Measurements from ENCODE around the gene PGAP1. TPM values are rescaled to one million over a fixed set of nuclear protein-coding genes. Genes with fewer than 3 reads are reported as not detected.
"Not testable (repeated sequence)": the region's sequence is repeated elsewhere in the genome, so short reads cannot be mapped to it uniquely, and the experiment has no call there.

The PGAP1 gene
- polyA plus RNA-seq, 1 experiment, result 6.4 TPM

- H3K27ac ChIP-seq (ENCODE audit: low read depth, low read length), result no peak overlapping the region
- ChIA-PET POLR2A (no interaction called here), CTCF (no interaction called here)
- TF ChIP-seq CTCF (IDR thresholded peaks at IDR 0.05; ENCODE audit: low read depth, low read length), result no peak
- no peak overlapping the region for H3K4me3 ChIP-seq (ENCODE audit: low read depth, low read length)
- no peaks in the 10 kb centered on the region for H3K9me3 ChIP-seq (ENCODE audit: control insufficient read depth, insufficient read depth, low read length)
- DNase-seq (ENCODE audit: low read depth, low spot score), result no peak
- no peaks in the 10 kb centered on the region for H3K27me3 ChIP-seq (ENCODE audit: control insufficient read depth, insufficient read depth, low read length)
Observed at GRCh38 chr2:196918927-196919326, 7.6 kb downstream of the PGAP1 start.

- Histone ChIP-seq H3K4me3 (ENCODE audit: low read depth, low read length) (no peak overlapping the region), H3K9me3 (ENCODE audit: control insufficient read depth, insufficient read depth, low read length) (no peaks in the 10 kb centered on the region), H3K27me3 (ENCODE audit: control insufficient read depth, insufficient read depth, low read length) (no peaks in the 10 kb centered on the region), H3K27ac (ENCODE audit: low read depth, low read length) (no peak overlapping the region)
- POLR2A ChIA-PET, result no interaction called here
- DNase-seq (ENCODE audit: low read depth, low spot score), result no peak
- CTCF ChIA-PET, result no interaction called here
- no peak for TF ChIP-seq CTCF (IDR thresholded peaks at IDR 0.05; ENCODE audit: low read depth, low read length)
Observed at GRCh38 chr2:196917802-196918201, 8.7 kb downstream of the PGAP1 start.

GRCh38 chr2:196915507-196916189 lies 10.9 kb downstream of the PGAP1 start:
- no peak overlapping the region for H3K27ac ChIP-seq (ENCODE audit: low read depth, low read length)
- no peak overlapping the region for H3K4me3 ChIP-seq (ENCODE audit: low read depth, low read length)
- no peak for DNase-seq (ENCODE audit: low read depth, low spot score)
- H3K27me3 ChIP-seq (ENCODE audit: control insufficient read depth, insufficient read depth, low read length), result no peaks in the 10 kb centered on the region
- CTCF ChIA-PET, result no interaction called here
- H3K9me3 ChIP-seq (ENCODE audit: control insufficient read depth, insufficient read depth, low read length), result no peaks in the 10 kb centered on the region
- POLR2A ChIA-PET, result no interaction called here
- TF ChIP-seq CTCF (IDR thresholded peaks at IDR 0.05; ENCODE audit: low read depth, low read length), result no peak

GRCh38 chr2:196914867-196915460 lies 11.5 kb downstream of the PGAP1 start:
- no peaks in the 10 kb centered on the region for H3K27me3 ChIP-seq (ENCODE audit: control insufficient read depth, insufficient read depth, low read length)
- DNase-seq (ENCODE audit: low read depth, low spot score), result no peak
- no peak overlapping the region for H3K27ac ChIP-seq (ENCODE audit: low read depth, low read length)
- POLR2A ChIA-PET, result no interaction called here
- no peak for TF ChIP-seq CTCF (IDR thresholded peaks at IDR 0.05; ENCODE audit: low read depth, low read length)
- H3K9me3 ChIP-seq (ENCODE audit: control insufficient read depth, insufficient read depth, low read length), result no peaks in the 10 kb centered on the region
- H3K4me3 ChIP-seq (ENCODE audit: low read depth, low read length), result no peak overlapping the region
- CTCF ChIA-PET, result no interaction called here

GRCh38 chr2:196913691-196914090 lies 12.8 kb downstream of the PGAP1 start:
- no peak overlapping the region for H3K4me3 ChIP-seq (ENCODE audit: low read depth, low read length)
- DNase-seq (ENCODE audit: low read depth, low spot score), result no peak
- no peak overlapping the region for H3K27ac ChIP-seq (ENCODE audit: low read depth, low read length)
- POLR2A ChIA-PET, result no interaction called here
- CTCF ChIA-PET, result no interaction called here
- no peaks in the 10 kb centered on the region for H3K27me3 ChIP-seq (ENCODE audit: control insufficient read depth, insufficient read depth, low read length)
- H3K9me3 ChIP-seq (ENCODE audit: control insufficient read depth, insufficient read depth, low read length), result no peaks in the 10 kb centered on the region
- no peak for TF ChIP-seq CTCF (IDR thresholded peaks at IDR 0.05; ENCODE audit: low read depth, low read length)

GRCh38 chr2:196905365-196905764 lies 21.1 kb downstream of the PGAP1 start:
- CTCF ChIA-PET; H3K27ac ChIP-seq (ENCODE audit: low read depth, low read length); H3K9me3 ChIP-seq (ENCODE audit: control insufficient read depth, insufficient read depth, low read length); DNase-seq (ENCODE audit: low read depth, low spot score); POLR2A ChIA-PET; H3K4me3 ChIP-seq (ENCODE audit: low read depth, low read length); H3K27me3 ChIP-seq (ENCODE audit: control insufficient read depth, insufficient read depth, low read length): not testable (repeated sequence)
